ENCODE measurements around the gene ANKRD17.

DNA sequence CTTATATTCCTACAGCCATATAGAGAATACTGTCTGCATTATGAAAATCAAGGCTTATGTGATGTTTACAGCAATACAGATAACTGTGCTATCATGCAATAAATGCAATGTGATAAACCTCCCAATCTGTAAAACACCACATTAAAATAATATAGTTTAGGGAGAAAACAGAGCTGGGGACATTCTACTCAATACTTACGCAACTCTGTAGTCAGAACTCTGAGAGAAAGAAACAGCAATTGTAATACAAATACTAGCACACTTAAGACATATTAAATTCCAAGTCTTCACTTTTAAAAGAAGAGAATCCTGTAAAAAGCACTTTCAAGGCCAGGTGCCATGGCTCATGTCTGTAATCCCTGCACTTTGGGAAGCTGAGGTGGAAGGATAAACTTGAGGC is 61.4 kb downstream of the ANKRD17 start:
- TF ChIP-seq POLR2A (IDR thresholded peaks at IDR 0.05; ENCODE audit: low read length): no peak
- TF ChIP-seq GATA1 (IDR thresholded peaks at IDR 0.05; ENCODE audit: low read depth, low read length): no peak
